GM10248 (cell line): ENCODE measurements around the gene GSDME.

Source experiments
- CTCF ChIA-PET: fragments of 300-600 bp; sonication (Branson Sonifier 250); formaldehyde crosslinking; extraction: SDS; loops from one replicate; lab custom pipeline; 2021; ENCODE audit warnings: antibody characterized with exemption; lab: Yijun Ruan, JAX
- POLR2A ChIA-PET: fragments of 350-650 bp; sonication (Branson Sonifier 250); formaldehyde crosslinking; extraction: SDS; loops from one replicate; lab custom pipeline; 2020; ENCODE audit warnings: antibody characterized with exemption; lab: Yijun Ruan, JAX
- DNase-seq: peaks from one replicate; pipeline ENCODE4 v3.0.0; 2012; ENCODE audit errors: extremely low spot score
- CTCF ChIP-seq: IDR thresholded peaks from 2 replicates; pipeline ENCODE4 v1.5.1; 2012; ENCODE audit warnings: mild to moderate bottlenecking, low read depth; ENCODE audit errors: extremely low read depth, missing control alignments, control extremely low read depth

Gene GSDME

GRCh38 chr7:24786941-24787340 is 29.7 kb upstream of the GSDME start:
- ChIA-PET CTCF (no interaction called here), POLR2A (no interaction called here)
- DNase-seq = no peak

GRCh38 chr7:24786306-24786705 is 29.0 kb upstream of the GSDME start:
- POLR2A ChIA-PET = no interaction called here
- TF ChIP-seq CTCF = no peak
- CTCF ChIA-PET = interaction anchor here (0.7 kb wide), 1 partner anchor 26 kb away, joined by 3 read pairs; no protein-coding TSS in a partner anchor
- DNase-seq = no peak

More at GRCh38 chr7:24786941-24787340, 29.7 kb upstream of the GSDME start:
- no peak for TF ChIP-seq CTCF

GRCh38 chr7:24784277-24784676 is 27.0 kb upstream of the GSDME start:
- TF ChIP-seq CTCF = no peak
- ChIA-PET CTCF (interaction anchor here (1.1 kb wide), 1 partner anchor 9 kb away, joined by 3 read pairs; no protein-coding TSS in a partner anchor), POLR2A (no interaction called here)
- DNase-seq = no peak

- no peak for TF ChIP-seq CTCF
- ChIA-PET CTCF (interaction anchor here (1.1 to 1.6 kb wide), 6 partner anchors 9 to 315 kb away, joined by 3 to 5 read pairs (median 3); no protein-coding TSS in a partner anchor), POLR2A (no interaction called here)
- DNase-seq = no peak
These were observed 26.4 kb upstream of the GSDME start for GRCh38 chr7:24783698-24784097.

GRCh38 chr7:24781106-24781505 is 23.8 kb upstream of the GSDME start:
- ChIA-PET CTCF (interaction anchor here (0.7 to 1.9 kb wide), 7 partner anchors 9 to 312 kb away, joined by 3 to 6 read pairs (median 3); no protein-coding TSS in a partner anchor), POLR2A (no interaction called here)
- TF ChIP-seq CTCF = no peak
- DNase-seq = no peak

GRCh38 chr7:24779283-24779655 is 22.0 kb upstream of the GSDME start:
- CTCF ChIA-PET = interaction anchor here (0.8 to 3.3 kb wide), 8 partner anchors 9 to 319 kb away, joined by 3 to 16 read pairs (median 5); no protein-coding TSS in a partner anchor
- POLR2A ChIA-PET = no interaction called here
- TF ChIP-seq CTCF = no peak

More at GRCh38 chr7:24779283-24779655, 22.0 kb upstream of the GSDME start:
- no peak for DNase-seq
